ENCODE data around the gene GRB10. TPM values are rescaled to one million over a fixed set of nuclear protein-coding genes. Genes with fewer than 3 reads are reported as not detected.

The GRB10 gene
- total RNA-seq, 4 donors from 2014 or later = 37.1 to 109 (median 74.0) TPM

DNA sequence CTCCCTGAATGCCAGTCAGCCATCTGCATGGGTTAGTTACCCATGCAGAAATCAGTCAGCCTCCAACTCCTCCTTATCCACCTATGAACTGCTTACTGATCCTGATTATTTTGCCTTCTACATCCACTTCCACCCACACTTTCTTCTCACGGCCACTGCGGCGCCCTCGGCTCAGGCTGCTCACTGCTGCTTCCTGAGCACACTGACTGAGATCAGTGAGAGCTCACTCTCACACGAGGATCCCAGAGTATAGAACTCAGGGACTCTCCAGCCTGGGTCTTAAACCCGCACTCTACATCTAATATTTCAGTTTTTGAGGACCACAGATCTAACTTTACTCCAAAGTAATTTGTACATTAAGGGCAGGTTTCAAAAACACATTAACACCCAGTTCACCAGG is 64.4 kb downstream of the GRB10 start:
- TF ChIP-seq, protein P1, sequence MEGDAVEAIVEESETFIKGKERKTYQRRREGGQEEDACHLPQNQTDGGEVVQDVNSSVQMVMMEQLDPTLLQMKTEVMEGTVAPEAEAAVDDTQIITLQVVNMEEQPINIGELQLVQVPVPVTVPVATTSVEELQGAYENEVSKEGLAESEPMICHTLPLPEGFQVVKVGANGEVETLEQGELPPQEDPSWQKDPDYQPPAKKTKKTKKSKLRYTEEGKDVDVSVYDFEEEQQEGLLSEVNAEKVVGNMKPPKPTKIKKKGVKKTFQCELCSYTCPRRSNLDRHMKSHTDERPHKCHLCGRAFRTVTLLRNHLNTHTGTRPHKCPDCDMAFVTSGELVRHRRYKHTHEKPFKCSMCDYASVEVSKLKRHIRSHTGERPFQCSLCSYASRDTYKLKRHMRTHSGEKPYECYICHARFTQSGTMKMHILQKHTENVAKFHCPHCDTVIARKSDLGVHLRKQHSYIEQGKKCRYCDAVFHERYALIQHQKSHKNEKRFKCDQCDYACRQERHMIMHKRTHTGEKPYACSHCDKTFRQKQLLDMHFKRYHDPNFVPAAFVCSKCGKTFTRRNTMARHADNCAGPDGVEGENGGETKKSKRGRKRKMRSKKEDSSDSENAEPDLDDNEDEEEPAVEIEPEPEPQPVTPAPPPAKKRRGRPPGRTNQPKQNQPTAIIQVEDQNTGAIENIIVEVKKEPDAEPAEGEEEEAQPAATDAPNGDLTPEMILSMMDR (IDR thresholded peaks at IDR 0.05; ENCODE audit: low read depth) = no peak

DNA sequence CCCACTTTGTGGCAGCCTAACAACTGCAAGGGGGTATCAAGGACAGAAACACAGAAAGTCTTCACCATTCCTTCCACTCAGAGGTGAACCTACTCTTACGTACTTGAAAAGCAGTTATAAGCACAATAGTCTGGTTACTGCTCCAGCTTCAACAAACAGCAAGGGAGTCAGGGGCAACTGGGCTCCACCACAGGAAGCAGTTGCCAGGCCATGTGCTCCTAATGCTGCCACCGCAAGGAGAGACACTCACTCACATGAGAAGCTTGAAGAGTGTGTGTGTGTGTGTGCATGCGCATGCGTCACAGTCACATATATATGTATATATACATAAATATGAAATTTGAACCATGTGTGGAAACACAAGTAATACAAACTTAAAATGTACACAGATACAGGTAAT is 65.5 kb downstream of the GRB10 start:
- TF ChIP-seq, protein P1 (IDR thresholded peaks at IDR 0.05; ENCODE audit: low read depth) = no peak

DNA sequence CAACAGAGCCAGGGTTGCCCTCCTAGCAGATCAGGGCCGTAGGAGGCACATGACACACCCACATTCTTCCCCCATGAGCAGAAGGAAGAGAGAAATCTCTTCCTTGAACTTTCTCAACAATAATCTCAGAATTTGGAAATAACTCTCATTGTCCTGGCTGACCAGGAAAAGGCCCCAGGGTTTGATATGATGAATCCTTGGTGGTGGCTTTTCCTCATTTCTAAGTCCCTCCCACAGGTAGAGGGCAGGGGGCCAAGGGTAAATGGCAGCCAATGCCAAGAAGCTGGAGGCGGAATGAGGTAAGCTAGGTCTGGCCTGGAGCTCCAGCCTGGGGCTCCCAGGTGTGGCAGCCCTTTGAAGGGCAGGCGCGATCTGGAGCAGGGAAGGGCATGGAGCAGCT is 67.8 kb downstream of the GRB10 start:
- TF ChIP-seq, protein P1 (IDR thresholded peaks at IDR 0.05; ENCODE audit: low read depth) = no peak

DNA sequence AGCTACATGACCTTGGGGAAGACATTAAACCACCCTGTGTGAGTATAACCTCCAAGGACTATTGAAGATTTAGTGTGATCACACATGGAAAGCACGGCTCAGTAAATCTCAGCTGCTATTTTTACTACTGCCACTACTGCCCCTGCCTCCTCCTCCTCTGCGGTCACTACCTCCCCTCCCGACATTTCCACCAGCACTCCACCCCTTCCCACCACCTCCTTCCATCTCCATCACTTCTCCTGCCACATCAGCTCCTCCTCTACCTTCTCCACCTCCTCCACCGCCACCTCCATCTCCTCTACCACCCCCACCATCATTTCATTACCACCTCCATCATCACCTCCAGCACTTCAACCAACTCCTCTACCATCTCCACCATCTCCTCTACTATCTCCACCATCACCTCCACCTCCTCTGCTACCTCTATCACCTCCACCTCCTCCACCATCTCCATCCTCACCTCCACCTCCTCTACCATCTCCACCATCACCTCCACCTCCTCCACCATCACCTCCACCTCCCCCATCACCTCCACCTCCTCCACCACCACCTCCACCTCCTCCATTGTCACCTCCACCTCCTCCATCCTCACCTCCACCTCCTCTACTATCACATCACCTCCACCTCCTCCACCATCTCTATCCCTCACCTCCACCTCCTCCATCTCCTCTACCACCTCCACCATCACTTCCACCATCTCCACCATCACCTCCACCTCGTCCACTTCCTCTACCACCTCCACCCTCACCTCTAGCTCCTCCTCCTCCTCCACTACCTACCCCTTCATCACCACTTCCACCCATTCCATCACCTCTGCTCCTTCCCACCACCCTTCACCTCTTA is 69.4 kb downstream of the GRB10 start:
- TF ChIP-seq, protein P1 (IDR thresholded peaks at IDR 0.05; ENCODE audit: low read depth) = no peak

DNA sequence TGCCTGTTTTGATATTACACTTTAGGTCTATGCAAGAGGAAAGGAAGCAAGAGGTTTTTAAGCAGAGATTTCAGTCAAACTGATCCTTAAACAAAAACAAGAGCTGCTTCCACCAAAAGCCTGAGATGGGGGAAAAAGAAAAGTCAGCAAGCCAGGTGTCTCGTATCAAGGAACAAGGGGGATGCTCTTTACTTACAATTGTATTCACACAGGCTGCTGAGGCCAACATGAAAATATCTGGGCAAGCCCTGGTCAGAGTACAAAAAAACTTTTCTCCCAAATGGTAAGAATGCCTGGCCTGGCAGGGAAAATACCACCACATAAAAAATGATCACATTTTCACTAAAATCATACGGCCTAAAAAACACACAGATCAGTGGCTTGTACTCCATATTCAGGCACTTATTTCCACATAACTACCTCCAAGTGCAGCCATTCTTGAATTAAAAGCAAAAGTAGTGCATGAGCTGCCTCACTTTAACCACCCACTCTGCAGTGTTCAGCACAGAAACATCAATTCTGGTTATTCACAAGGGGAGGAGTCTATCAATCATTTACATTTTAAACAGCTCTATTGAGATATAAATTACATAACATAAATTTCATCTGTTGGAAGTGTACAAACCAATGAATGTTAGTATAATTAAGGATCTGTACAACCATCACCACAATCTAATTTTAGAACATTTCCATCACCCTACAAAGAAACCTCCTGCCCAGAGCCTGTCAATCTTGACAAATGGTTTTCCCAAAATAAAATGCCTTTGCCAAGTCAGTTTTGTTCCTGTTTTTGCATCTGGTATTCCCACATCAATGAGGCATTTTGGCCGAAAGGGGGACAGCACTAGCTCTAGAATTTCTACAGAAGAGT is 70.2 kb downstream of the GRB10 start:
- TF ChIP-seq, protein P1 (IDR thresholded peaks at IDR 0.05; ENCODE audit: low read depth) = no peak

DNA sequence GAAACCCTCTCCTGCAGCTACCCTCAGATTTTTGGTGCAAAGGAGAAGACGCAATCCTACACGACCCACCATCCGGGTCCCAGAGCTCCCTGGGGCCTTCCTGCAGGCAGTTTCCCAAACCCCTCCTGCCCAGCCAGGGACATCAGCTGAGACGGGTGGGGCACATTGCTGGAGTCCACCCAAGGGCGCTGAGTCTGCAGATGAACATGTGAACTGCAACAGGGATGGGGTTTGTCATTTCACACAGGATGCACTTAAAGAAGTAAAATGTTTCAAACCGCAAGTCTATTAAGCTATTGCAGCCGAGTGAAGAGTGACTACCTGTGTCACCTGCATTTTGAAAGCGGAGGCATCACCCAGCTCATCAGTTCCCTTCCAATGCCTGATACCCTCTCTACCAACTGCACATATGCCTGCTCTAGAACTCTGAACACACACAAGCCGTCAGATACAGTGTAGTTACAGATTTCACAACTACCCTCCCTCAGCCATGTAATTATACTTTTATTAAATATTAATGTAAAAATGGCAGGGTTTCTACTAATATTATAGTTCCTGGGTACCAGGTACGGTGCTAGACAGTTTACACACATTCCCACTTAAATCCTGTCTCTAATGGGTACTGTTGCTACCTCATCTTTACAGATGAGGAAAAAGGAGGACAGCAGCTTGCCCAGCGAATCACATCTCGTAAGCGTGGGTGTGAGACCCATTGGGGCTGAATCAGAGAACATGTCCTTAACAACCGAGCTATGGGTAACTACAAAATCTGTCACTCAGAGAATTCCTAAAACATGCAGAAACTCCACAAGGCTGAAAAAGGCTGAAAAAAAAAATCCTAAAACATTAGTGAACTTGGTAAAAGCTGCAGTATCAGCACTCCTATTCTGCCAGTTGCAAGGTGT is 71.2 kb downstream of the GRB10 start:
- TF ChIP-seq, protein P1 (IDR thresholded peaks at IDR 0.05; ENCODE audit: low read depth) = no peak

Measured in subcutaneous adipose tissue (tissue), 4 donors.